ENCODE data around the gene TTC39B. TPM values are rescaled to one million over a fixed set of nuclear protein-coding genes. Genes with fewer than 3 reads are reported as not detected.

The TTC39B gene
- total RNA-seq: 17.4 TPM

GRCh38 chr9:15306757-15307522, at the start of gene TTC39B:
TSS of gene TTC39B (minus strand) at chr9:15307216. CDS start at chr9:15307125, 91 bp downstream.

Other genes with a start within 250 kb of the TTC39B start
- gene SNAPC3, start 115.7 kb upstream of the TTC39B start, total RNA-seq: 102 TPM
- gene PSIP1, start 203.8 kb upstream of the TTC39B start, total RNA-seq: 262 TPM
- 25.2 TPM for gene CCDC171, start 245.8 kb upstream of the TTC39B start, total RNA-seq